Natural killer cell treated with Interleukin-12 subunit alpha and Interleukin-12 subunit beta and Interleukin-15 and Interleukin-18, amount 100 ng/mL, for 72 hours (primary cell): ENCODE results near the gene CPEB1. TPM values are rescaled to one million over a fixed set of nuclear protein-coding genes. Genes with fewer than 3 reads are reported as not detected.
"Not testable (repeated sequence)": the region's sequence is repeated elsewhere in the genome, so short reads cannot be mapped to it uniquely, and the experiment has no call there.

Experiments used
- ATAC-seq, 2 donors: fragments of 150-1000 bp; cut with Tn5 transposase in 1 of 2; sonication (Bioruptor Pico), chemical (Tn5 transposase) in 1 of 2; 2 replicates each; pipeline ENCODE4 v1.10.0; 2021
- DNase-seq: peaks from one replicate; pipeline ENCODE4 v3.0.0; 2022; ENCODE audit warnings: low spot score
- H3K27ac Mint-ChIP-seq, 2 donors: 1 replicate in 1 of 2; 2 replicates in 1 of 2; pipeline ENCODE4 v1.8.0; 2022; ENCODE audit warnings: mixed read lengths in 2 of 2, mild to moderate bottlenecking in 1 of 2, moderate library complexity in 1 of 2
- H3K27me3 Mint-ChIP-seq, 2 donors: 1 replicate in 1 of 2; 2 replicates in 1 of 2; pipeline ENCODE4 v1.8.0; 2022; ENCODE audit warnings: mixed read lengths in 2 of 2
- H3K36me3 Mint-ChIP-seq: one replicate; pipeline ENCODE4 v1.8.0; 2022; ENCODE audit warnings: mixed read lengths
- H3K4me1 Mint-ChIP-seq, 2 donors: 1 replicate in 1 of 2; 2 replicates in 1 of 2; pipeline ENCODE4 v1.8.0; 2022; ENCODE audit warnings: low read depth in 2 of 2, mixed read lengths in 2 of 2, mild to moderate bottlenecking in 1 of 2
- H3K4me3 Mint-ChIP-seq: one replicate; pipeline ENCODE4 v1.8.0; 2022; ENCODE audit warnings: mixed read lengths
- H3K9me3 Mint-ChIP-seq: 2 replicates; pipeline ENCODE4 v1.8.0; 2022; ENCODE audit warnings: mixed read lengths
- total RNA-seq, 2 donors: library from RNA; stranded (reverse); gene quantifications; one replicate each; pipeline ENCODE4 v1.2.3, GENCODE V29; 2022

Gene CPEB1
- total RNA-seq, 2 donors from 2014 or later = 0.21 TPM; not detected in 1

- Mint-ChIP-seq H3K36me3 (peaks cover 34% of the 10 kb centered on the region), H3K4me3 (peak within 1 kb of the TSS; percentile 100), H3K27ac (peak within 1 kb of the TSS; percentile 96 to 97), H3K9me3 (no peaks in the 10 kb centered on the region), H3K27me3 (no peaks in the 10 kb centered on the region), H3K4me1 (peaks cover 36 to 38% of the 10 kb centered on the region in 2 donors)
- ATAC-seq = peak; percentile 98 to 99
- DNase-seq = peak; percentile 99
Measured at GRCh38 chr15:82540055-82540983, 106.8 kb downstream of the CPEB1 start, which contains the start of gene RPS17. Gene RPS17, minus strand, starts transcription at chr15:82540457. Its CDS starts 29 bp downstream, at chr15:82540428.

- peaks cover 36 to 38% of the 10 kb centered on the region in 2 donors for H3K4me1 Mint-ChIP-seq
- no peak for DNase-seq
- no peaks in the 10 kb centered on the region for H3K27me3 Mint-ChIP-seq
- H3K9me3 Mint-ChIP-seq = no peaks in the 10 kb centered on the region
- H3K4me3 Mint-ChIP-seq = peak overlapping the region; percentile 100
- no peak for ATAC-seq
- H3K27ac Mint-ChIP-seq = peak overlapping the region; percentile 96 to 97
- peaks cover 35% of the 10 kb centered on the region for H3K36me3 Mint-ChIP-seq
Measured at GRCh38 chr15:82539691-82540054, 107.5 kb downstream of the CPEB1 start.

- H3K9me3 Mint-ChIP-seq = no peaks in the 10 kb centered on the region
- H3K36me3 Mint-ChIP-seq = peaks cover 40% of the 10 kb centered on the region
- peak overlapping the region; percentile 100 for H3K4me3 Mint-ChIP-seq
- H3K27ac Mint-ChIP-seq = peak overlapping the region; percentile 96 to 97
- ATAC-seq (no peak), DNase-seq (no peak)
- H3K4me1 Mint-ChIP-seq = peaks cover 36 to 38% of the 10 kb centered on the region in 2 donors
- H3K27me3 Mint-ChIP-seq = no peaks in the 10 kb centered on the region
Measured at GRCh38 chr15:82538961-82539690, 108.0 kb downstream of the CPEB1 start.

GRCh38 chr15:82537351-82537908 is 109.7 kb downstream of the CPEB1 start:
- H3K27me3 Mint-ChIP-seq = no peaks in the 10 kb centered on the region
- no peak for DNase-seq
- peak overlapping the region; percentile 100 for H3K4me3 Mint-ChIP-seq
- ATAC-seq = no peak
- H3K9me3 Mint-ChIP-seq = no peaks in the 10 kb centered on the region
- peaks cover 38 to 39% of the 10 kb centered on the region in 2 donors for H3K4me1 Mint-ChIP-seq
- peak overlapping the region; percentile 81 to 96 for H3K27ac Mint-ChIP-seq
- H3K36me3 Mint-ChIP-seq = peaks cover 43% of the 10 kb centered on the region

GRCh38 chr15:82536409-82537350 is 110.5 kb downstream of the CPEB1 start:
- Mint-ChIP-seq H3K27ac (peak overlapping the region; percentile 81 to 96), H3K4me3 (peak overlapping the region; percentile 100), H3K27me3 (no peaks in the 10 kb centered on the region), H3K36me3 (peaks cover 43% of the 10 kb centered on the region), H3K9me3 (no peaks in the 10 kb centered on the region), H3K4me1 (peaks cover 38 to 39% of the 10 kb centered on the region in 2 donors)
- DNase-seq (no peak), ATAC-seq (no peak)

GRCh38 chr15:82535566-82536408 is 111.4 kb downstream of the CPEB1 start:
- Mint-ChIP-seq H3K4me3 (no peak overlapping the region), H3K4me1 (peaks cover 36 to 39% of the 10 kb centered on the region in 2 donors), H3K36me3 (peaks cover 43% of the 10 kb centered on the region), H3K9me3 (no peaks in the 10 kb centered on the region), H3K27ac (peak overlapping the region in 1 of 2 donors; percentile 96), H3K27me3 (no peaks in the 10 kb centered on the region)
- ATAC-seq = no peak
- DNase-seq = no peak

GRCh38 chr15:82535151-82535550 is 112.0 kb downstream of the CPEB1 start:
- not testable (repeated sequence) for ATAC-seq, H3K27ac Mint-ChIP-seq, H3K4me3 Mint-ChIP-seq, H3K27me3 Mint-ChIP-seq, DNase-seq, H3K9me3 Mint-ChIP-seq
- Mint-ChIP-seq H3K4me1 (peaks cover 39 to 42% of the 10 kb centered on the region in 2 donors), H3K36me3 (peaks cover 43% of the 10 kb centered on the region)

GRCh38 chr15:82534457-82534861 is 112.7 kb downstream of the CPEB1 start:
- H3K9me3 Mint-ChIP-seq, H3K4me3 Mint-ChIP-seq, DNase-seq, ATAC-seq, H3K27me3 Mint-ChIP-seq: not testable (repeated sequence)
- H3K27ac Mint-ChIP-seq = peak overlapping the region in 1 of 2 donors; percentile 67
- peaks cover 39 to 43% of the 10 kb centered on the region in 2 donors for H3K4me1 Mint-ChIP-seq
- H3K36me3 Mint-ChIP-seq = peaks cover 43% of the 10 kb centered on the region

GRCh38 chr15:82533801-82534200 is 113.4 kb downstream of the CPEB1 start:
- Mint-ChIP-seq H3K9me3 (no peaks in the 10 kb centered on the region), H3K27ac (peak overlapping the region in 1 of 2 donors; percentile 67)

GRCh38 chr15:82532991-82533481 is 114.1 kb downstream of the CPEB1 start:
- Mint-ChIP-seq H3K4me3 (no peak overlapping the region), H3K27me3 (no peaks in the 10 kb centered on the region), H3K36me3 (peaks cover 30% of the 10 kb centered on the region), H3K9me3 (no peaks in the 10 kb centered on the region), H3K27ac (no peak overlapping the region), H3K4me1 (peaks cover 27 to 32% of the 10 kb centered on the region in 2 donors)
- ATAC-seq (peak in 1 of 2 donors; percentile 51), DNase-seq (no peak)

More at GRCh38 chr15:82533801-82534200, 113.4 kb downstream of the CPEB1 start:
- ATAC-seq (peak in 1 of 2 donors; percentile 1), DNase-seq (no peak)
- Mint-ChIP-seq H3K36me3 (peaks cover 36% of the 10 kb centered on the region), H3K4me3 (no peak overlapping the region), H3K27me3 (no peaks in the 10 kb centered on the region), H3K4me1 (peaks cover 33 to 37% of the 10 kb centered on the region in 2 donors)

- peaks cover 22 to 27% of the 10 kb centered on the region in 2 donors for H3K4me1 Mint-ChIP-seq
- H3K9me3 Mint-ChIP-seq = no peaks in the 10 kb centered on the region
- ATAC-seq (no peak), DNase-seq (no peak)
- no peaks in the 10 kb centered on the region for H3K27me3 Mint-ChIP-seq
- peaks cover 24% of the 10 kb centered on the region for H3K36me3 Mint-ChIP-seq
- H3K4me3 Mint-ChIP-seq = no peak overlapping the region
- H3K27ac Mint-ChIP-seq = no peak overlapping the region
Measured at GRCh38 chr15:82532383-82532990, 114.7 kb downstream of the CPEB1 start.
